ENCODE data around the gene CCDC178.

Gene CCDC178

GRCh38 chr18:33099626-33100025 lies 340.9 kb downstream of the CCDC178 start:
- H2BK12ac ChIP-seq (ENCODE audit: low read length): no peak overlapping the region
- H2AFZ ChIP-seq (ENCODE audit: insufficient read depth, low read length, poor library complexity): no peak overlapping the region
- H3K18ac ChIP-seq (ENCODE audit: low read length): no peak overlapping the region
- no peak overlapping the region for H4K8ac ChIP-seq (ENCODE audit: low read depth, low read length)
- no peak overlapping the region for H2BK5ac ChIP-seq (ENCODE audit: low read depth, low read length, poor library complexity)
- H2AK5ac ChIP-seq (ENCODE audit: low read length): no peak overlapping the region
- H3K23ac ChIP-seq (ENCODE audit: low read length): no peak overlapping the region
- WGBS (ENCODE audit: extremely low coverage, insufficient coverage, insufficient read length): no CpG with 5 or more reads among the region's 3 CpGs
- H3K14ac ChIP-seq (ENCODE audit: low read length): no peak overlapping the region
- H3K9me3 ChIP-seq (ENCODE audit: insufficient read depth, low read depth, low read length): no peaks in the 10 kb centered on the region
- H3K27ac ChIP-seq (ENCODE audit: low read depth, low read length): no peak overlapping the region
- no peaks in the 10 kb centered on the region for H3K36me3 ChIP-seq (ENCODE audit: control insufficient read depth in 1 of 2, insufficient read depth in 2 of 2, low read length in 2 of 2)
- H3K79me1 ChIP-seq (ENCODE audit: low read length): no peaks in the 10 kb centered on the region
- no peak overlapping the region for H2BK120ac ChIP-seq (ENCODE audit: insufficient read depth, low read length, poor library complexity)
- no peaks in the 10 kb centered on the region for H3K4me1 ChIP-seq (ENCODE audit: control insufficient read depth in 1 of 2, insufficient read depth in 2 of 2, low read length in 2 of 2)
- H4K91ac ChIP-seq (ENCODE audit: low read depth, low read length): no peak overlapping the region
- no peak overlapping the region for H3K4me2 ChIP-seq (ENCODE audit: low read length)
- no peak for DNase-seq
- H3K27me3 ChIP-seq (ENCODE audit: insufficient read depth, low read length): no peaks in the 10 kb centered on the region
- H4K12ac ChIP-seq (ENCODE audit: low read depth, low read length): no peak overlapping the region
- no peak overlapping the region for H3K4me3 ChIP-seq (ENCODE audit: low read depth, low read length)
- H3K4ac ChIP-seq (ENCODE audit: low read depth, low read length): no peak overlapping the region
- no peaks in the 10 kb centered on the region for H3K79me2 ChIP-seq (ENCODE audit: control insufficient read depth, insufficient read depth, low read length, poor library complexity)
- no peak overlapping the region for H3K9ac ChIP-seq (ENCODE audit: low read length)

- no peak overlapping the region for H2BK12ac ChIP-seq (ENCODE audit: low read length)
- no peak overlapping the region for H3K4me2 ChIP-seq (ENCODE audit: low read length)
- no peaks in the 10 kb centered on the region for H3K79me1 ChIP-seq (ENCODE audit: low read length)
- no peak overlapping the region for H3K18ac ChIP-seq (ENCODE audit: low read length)
- no CpG with 5 or more reads among the region's 3 CpGs for WGBS (ENCODE audit: extremely low coverage, insufficient coverage, insufficient read length)
- no peak overlapping the region for H2BK120ac ChIP-seq (ENCODE audit: insufficient read depth, low read length, poor library complexity)
- H2AK5ac ChIP-seq (ENCODE audit: low read length): no peak overlapping the region
- no peak for DNase-seq
- H3K27me3 ChIP-seq (ENCODE audit: insufficient read depth, low read length): no peaks in the 10 kb centered on the region
- H3K9ac ChIP-seq (ENCODE audit: low read length): no peak overlapping the region
- no peak overlapping the region for H4K91ac ChIP-seq (ENCODE audit: low read depth, low read length)
- no peak overlapping the region for H2AFZ ChIP-seq (ENCODE audit: insufficient read depth, low read length, poor library complexity)
- H2BK5ac ChIP-seq (ENCODE audit: low read depth, low read length, poor library complexity): no peak overlapping the region
- H3K79me2 ChIP-seq (ENCODE audit: control insufficient read depth, insufficient read depth, low read length, poor library complexity): no peaks in the 10 kb centered on the region
- no peaks in the 10 kb centered on the region for H3K9me3 ChIP-seq (ENCODE audit: insufficient read depth, low read depth, low read length)
- no peak overlapping the region for H3K14ac ChIP-seq (ENCODE audit: low read length)
- no peak overlapping the region for H4K8ac ChIP-seq (ENCODE audit: low read depth, low read length)
- no peak overlapping the region for H3K4ac ChIP-seq (ENCODE audit: low read depth, low read length)
- H3K23ac ChIP-seq (ENCODE audit: low read length): no peak overlapping the region
- H3K27ac ChIP-seq (ENCODE audit: low read depth, low read length): no peak overlapping the region
- no peak overlapping the region for H4K12ac ChIP-seq (ENCODE audit: low read depth, low read length)
- no peaks in the 10 kb centered on the region for H3K36me3 ChIP-seq (ENCODE audit: control insufficient read depth in 1 of 2, insufficient read depth in 2 of 2, low read length in 2 of 2)
- no peaks in the 10 kb centered on the region for H3K4me1 ChIP-seq (ENCODE audit: control insufficient read depth in 1 of 2, insufficient read depth in 2 of 2, low read length in 2 of 2)
- no peak overlapping the region for H3K4me3 ChIP-seq (ENCODE audit: low read depth, low read length)
Measured at GRCh38 chr18:33097126-33097525, 343.4 kb downstream of the CCDC178 start.

- Histone ChIP-seq H3K4me2 (ENCODE audit: low read length) (no peak overlapping the region), H2BK120ac (ENCODE audit: insufficient read depth, low read length, poor library complexity) (no peak overlapping the region), H3K4me3 (ENCODE audit: low read depth, low read length) (no peak overlapping the region), H3K9ac (ENCODE audit: low read length) (no peak overlapping the region), H2AFZ (ENCODE audit: insufficient read depth, low read length, poor library complexity) (no peak overlapping the region), H3K36me3 (ENCODE audit: control insufficient read depth in 1 of 2, insufficient read depth in 2 of 2, low read length in 2 of 2) (no peaks in the 10 kb centered on the region), H4K12ac (ENCODE audit: low read depth, low read length) (no peak overlapping the region), H3K14ac (ENCODE audit: low read length) (no peak overlapping the region), H2BK5ac (ENCODE audit: low read depth, low read length, poor library complexity) (no peak overlapping the region), H3K4me1 (ENCODE audit: control insufficient read depth in 1 of 2, insufficient read depth in 2 of 2, low read length in 2 of 2) (no peaks in the 10 kb centered on the region), H3K79me2 (ENCODE audit: control insufficient read depth, insufficient read depth, low read length, poor library complexity) (no peaks in the 10 kb centered on the region), H2BK12ac (ENCODE audit: low read length) (no peak overlapping the region), H3K27ac (ENCODE audit: low read depth, low read length) (no peak overlapping the region), H3K18ac (ENCODE audit: low read length) (no peak overlapping the region), H3K27me3 (ENCODE audit: insufficient read depth, low read length) (no peaks in the 10 kb centered on the region), H2AK5ac (ENCODE audit: low read length) (no peak overlapping the region), H3K23ac (ENCODE audit: low read length) (no peak overlapping the region), H3K4ac (ENCODE audit: low read depth, low read length) (no peak overlapping the region), H4K91ac (ENCODE audit: low read depth, low read length) (no peak overlapping the region), H3K9me3 (ENCODE audit: insufficient read depth, low read depth, low read length) (no peaks in the 10 kb centered on the region), H3K79me1 (ENCODE audit: low read length) (no peaks in the 10 kb centered on the region), H4K8ac (ENCODE audit: low read depth, low read length) (no peak overlapping the region)
- DNase-seq: no peak
- no CpG with 5 or more reads among the region's 4 CpGs for WGBS (ENCODE audit: extremely low coverage, insufficient coverage, insufficient read length)
Measured at GRCh38 chr18:33090461-33090860, 350.1 kb downstream of the CCDC178 start.

- no peak overlapping the region for H4K12ac ChIP-seq (ENCODE audit: low read depth, low read length)
- H4K8ac ChIP-seq (ENCODE audit: low read depth, low read length): no peak overlapping the region
- H2BK12ac ChIP-seq (ENCODE audit: low read length): no peak overlapping the region
- no peak overlapping the region for H3K4ac ChIP-seq (ENCODE audit: low read depth, low read length)
- H3K9me3 ChIP-seq (ENCODE audit: insufficient read depth, low read depth, low read length): no peaks in the 10 kb centered on the region
- no peak overlapping the region for H3K14ac ChIP-seq (ENCODE audit: low read length)
- H3K79me1 ChIP-seq (ENCODE audit: low read length): no peaks in the 10 kb centered on the region
- no peak overlapping the region for H3K23ac ChIP-seq (ENCODE audit: low read length)
- H3K36me3 ChIP-seq (ENCODE audit: control insufficient read depth in 1 of 2, insufficient read depth in 2 of 2, low read length in 2 of 2): no peaks in the 10 kb centered on the region
- H3K18ac ChIP-seq (ENCODE audit: low read length): no peak overlapping the region
- no CpG with 5 or more reads among the region's 2 CpGs for WGBS (ENCODE audit: extremely low coverage, insufficient coverage, insufficient read length)
- DNase-seq: no peak
- H3K4me3 ChIP-seq (ENCODE audit: low read depth, low read length): no peak overlapping the region
- no peak overlapping the region for H3K4me2 ChIP-seq (ENCODE audit: low read length)
- H2AFZ ChIP-seq (ENCODE audit: insufficient read depth, low read length, poor library complexity): no peak overlapping the region
- H3K4me1 ChIP-seq (ENCODE audit: control insufficient read depth in 1 of 2, insufficient read depth in 2 of 2, low read length in 2 of 2): no peaks in the 10 kb centered on the region
- no peak overlapping the region for H3K9ac ChIP-seq (ENCODE audit: low read length)
- no peak overlapping the region for H3K27ac ChIP-seq (ENCODE audit: low read depth, low read length)
- no peak overlapping the region for H2AK5ac ChIP-seq (ENCODE audit: low read length)
- H3K79me2 ChIP-seq (ENCODE audit: control insufficient read depth, insufficient read depth, low read length, poor library complexity): no peaks in the 10 kb centered on the region
- no peak overlapping the region for H4K91ac ChIP-seq (ENCODE audit: low read depth, low read length)
- H2BK5ac ChIP-seq (ENCODE audit: low read depth, low read length, poor library complexity): no peak overlapping the region
- no peak overlapping the region for H2BK120ac ChIP-seq (ENCODE audit: insufficient read depth, low read length, poor library complexity)
- H3K27me3 ChIP-seq (ENCODE audit: insufficient read depth, low read length): no peaks in the 10 kb centered on the region
Measured at GRCh38 chr18:33076601-33077000, 363.9 kb downstream of the CCDC178 start.
